Measurements from ENCODE around the gene KRTAP10-2. TPM values are rescaled to one million over a fixed set of nuclear protein-coding genes. Genes with fewer than 3 reads are reported as not detected.
"Not testable (repeated sequence)": the region's sequence is repeated elsewhere in the genome, so short reads cannot be mapped to it uniquely, and the experiment has no call there.

Gene KRTAP10-2
- total RNA-seq, 8 experiments from 2014 or later: 0.17 to 1.1 (median 0.47) TPM; not detected in 4

GRCh38 chr21:44568261-44568660, 17.0 kb upstream of the KRTAP10-2 start:
- no peaks in the 10 kb centered on the region for H3K4me1 ChIP-seq (replicated peaks in 1 of 2)
- in situ Hi-C loops (cut with MboI; ENCODE audit: low pct_unique_long_range_greater_than_20kb in 2 of 9, low sequenced_read_pairs in 9 of 9, unreplicated experiment in 9 of 9): no loop called here
- no peak overlapping the region for H3K4me3 ChIP-seq
- no peak for ATAC-seq (replicated peaks in 6 of 8)
- H3K27ac ChIP-seq: no peak overlapping the region
- WGBS, 10 experiments: 13 to 93% (median 72%) methylated on average over 2 to 6 of the region's 12 CpGs; no CpG with 5 or more reads in 5 of the 10 experiments

GRCh38 chr21:44567481-44568171, 16.3 kb upstream of the KRTAP10-2 start:
- Histone ChIP-seq H3K27ac (no peak overlapping the region), H3K4me3 (no peak overlapping the region), H3K4me1 (replicated peaks in 1 of 2) (no peaks in the 10 kb centered on the region)
- 71 to 92% (median 85%) methylated on average over 4 to 16 of the region's 18 CpGs; no CpG with 5 or more reads in 4 of the 10 experiments for WGBS, 10 experiments
- no peak for ATAC-seq (replicated peaks in 6 of 8)
- in situ Hi-C loops (cut with MboI; ENCODE audit: low pct_unique_long_range_greater_than_20kb in 2 of 9, low sequenced_read_pairs in 9 of 9, unreplicated experiment in 9 of 9): no loop called here

GRCh38 chr21:44566403-44566802, 15.1 kb upstream of the KRTAP10-2 start:
- ATAC-seq (replicated peaks in 6 of 8): no peak
- H3K4me3 ChIP-seq: no peak overlapping the region
- no peaks in the 10 kb centered on the region for H3K4me1 ChIP-seq (replicated peaks in 1 of 2)
- in situ Hi-C loops (cut with MboI; ENCODE audit: low pct_unique_long_range_greater_than_20kb in 2 of 9, low sequenced_read_pairs in 9 of 9, unreplicated experiment in 9 of 9): no loop called here
- no peak overlapping the region for H3K27ac ChIP-seq
- WGBS, 10 experiments: 9 to 100% (median 47%) methylated on average over 1 of the region's 1 CpG; no CpG with 5 or more reads in 2 of the 10 experiments

DNA sequence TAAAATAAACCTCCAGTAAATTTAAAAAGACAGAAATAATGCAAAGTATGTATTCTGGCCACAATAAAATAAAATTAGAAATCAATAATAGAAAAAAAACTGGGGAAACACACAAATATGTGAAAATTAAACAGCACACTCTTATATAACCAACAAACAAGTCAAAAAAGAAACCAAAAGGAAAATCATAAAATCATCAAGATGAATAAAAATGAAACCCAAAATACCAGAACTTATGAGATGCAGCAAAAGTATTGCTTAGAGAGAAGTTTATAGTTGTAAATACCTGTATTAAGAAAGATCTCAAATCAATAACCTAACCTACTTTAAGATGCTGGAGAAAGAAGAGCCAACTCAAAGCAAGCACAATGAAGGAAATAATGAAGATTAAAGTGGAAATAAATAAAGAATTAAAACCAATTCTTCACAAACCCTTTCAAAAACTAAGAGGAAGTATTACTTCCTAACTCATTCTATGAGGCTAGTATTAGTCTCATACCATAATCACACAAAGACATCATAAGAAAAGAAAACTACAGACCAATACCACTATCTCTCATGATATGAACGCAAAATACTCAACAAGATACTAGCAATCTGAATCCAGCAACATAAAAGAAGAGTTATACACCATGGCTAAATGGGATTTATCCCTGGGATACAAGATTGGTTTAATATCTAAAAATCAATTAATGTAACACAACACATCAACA, 13.7 kb upstream of the KRTAP10-2 start:
- 0 to 100% (median 11%) methylated on average over 1 of the region's 1 CpG; no CpG with 5 or more reads in 1 of the 10 experiments for WGBS, 10 experiments
- H3K4me3 ChIP-seq: no peak overlapping the region
- H3K4me1 ChIP-seq (replicated peaks in 1 of 2): no peaks in the 10 kb centered on the region
- ATAC-seq (replicated peaks in 6 of 8): no peak
- no peak overlapping the region for H3K27ac ChIP-seq
- in situ Hi-C loops (cut with MboI; ENCODE audit: low pct_unique_long_range_greater_than_20kb in 2 of 9, low sequenced_read_pairs in 9 of 9, unreplicated experiment in 9 of 9): no loop called here

GRCh38 chr21:44564099-44564498, 12.8 kb upstream of the KRTAP10-2 start:
- no peak overlapping the region for H3K4me3 ChIP-seq
- ATAC-seq (replicated peaks in 6 of 8): no peak
- H3K4me1 ChIP-seq (replicated peaks in 1 of 2): no peaks in the 10 kb centered on the region
- 9 to 100% (median 90%) methylated on average over 1 of the region's 1 CpG; no CpG with 5 or more reads in 1 of the 10 experiments for WGBS, 10 experiments
- in situ Hi-C loops (cut with MboI; ENCODE audit: low pct_unique_long_range_greater_than_20kb in 2 of 9, low sequenced_read_pairs in 9 of 9, unreplicated experiment in 9 of 9): no loop called here
- no peak overlapping the region for H3K27ac ChIP-seq

- Histone ChIP-seq H3K4me3 (no peak within 1 kb of the TSS), H3K4me1 (replicated peaks in 1 of 2) (peaks cover 5 to 10% of the 10 kb centered on the region in 2 donors), H3K27ac (no peak within 1 kb of the TSS)
- ATAC-seq (replicated peaks in 6 of 8): no peak
- in situ Hi-C loops (cut with MboI; ENCODE audit: low pct_unique_long_range_greater_than_20kb in 2 of 9, low sequenced_read_pairs in 9 of 9, unreplicated experiment in 9 of 9): no loop called here
- 0 to 100% methylated on average over 1 of the region's 5 CpGs; no CpG with 5 or more reads in 8 of the 10 experiments for WGBS, 10 experiments
Measured at GRCh38 chr21:44558695-44559094, 7.4 kb upstream of the KRTAP10-2 start, which contains the start of gene KRTAP10-3. KRTAP10-3 (minus strand) TSS chr21:44558795; CDS start chr21:44558715, 80 bp downstream.

DNA sequence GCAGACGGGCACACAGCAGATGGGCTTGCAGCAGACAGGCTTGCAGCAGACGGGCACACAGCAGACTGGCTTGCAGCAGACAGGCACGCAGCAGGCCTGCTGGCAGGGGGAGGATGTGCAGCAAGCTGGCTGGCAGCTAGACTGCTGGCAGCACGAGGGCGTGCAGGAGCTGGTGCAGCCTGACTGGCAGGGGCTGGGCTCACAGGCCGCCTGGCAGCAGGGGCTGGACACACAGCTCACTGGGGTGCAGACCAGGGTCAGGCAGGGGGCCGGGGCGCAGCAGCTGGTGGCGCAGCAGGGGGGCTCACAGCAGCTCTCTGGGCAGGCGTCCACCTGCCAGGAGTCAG, 7.0 kb upstream of the KRTAP10-2 start:
- in situ Hi-C loops (cut with MboI; ENCODE audit: low pct_unique_long_range_greater_than_20kb in 2 of 9, low sequenced_read_pairs in 9 of 9, unreplicated experiment in 9 of 9); ATAC-seq (replicated peaks in 6 of 8): not testable (repeated sequence)
- WGBS, 10 experiments: no CpG with 5 or more reads among the region's 10 CpGs

GRCh38 chr21:44557491-44558328, 6.4 kb upstream of the KRTAP10-2 start:
- 0 to 89% (median 83%) methylated on average over 1 to 7 of the region's 30 CpGs; no CpG with 5 or more reads in 7 of the 10 experiments for WGBS, 10 experiments
- in situ Hi-C loops (cut with MboI; ENCODE audit: low pct_unique_long_range_greater_than_20kb in 2 of 9, low sequenced_read_pairs in 9 of 9, unreplicated experiment in 9 of 9): no loop called here
- no peak overlapping the region for H3K27ac ChIP-seq
- ATAC-seq (replicated peaks in 6 of 8): peak in 6 of 8 experiments; percentile 18 to 94 (median 46)
- H3K4me1 ChIP-seq (replicated peaks in 1 of 2): peaks cover 6 to 10% of the 10 kb centered on the region in 2 donors
- no peak overlapping the region for H3K4me3 ChIP-seq

More for the DNA sequence above, 7.0 kb upstream of the KRTAP10-2 start:
- H3K4me1 ChIP-seq (replicated peaks in 1 of 2); H3K4me3 ChIP-seq; H3K27ac ChIP-seq: not testable (repeated sequence)

GRCh38 chr21:44556879-44557278, 5.6 kb upstream of the KRTAP10-2 start:
- 17 to 100% (median 54%) methylated on average over 1 to 8 of the region's 9 CpGs; no CpG with 5 or more reads in 2 of the 10 experiments for WGBS, 10 experiments
- Histone ChIP-seq H3K4me1 (replicated peaks in 1 of 2) (peaks cover 10 to 13% of the 10 kb centered on the region in 2 donors), H3K27ac (no peak overlapping the region), H3K4me3 (no peak overlapping the region)
- in situ Hi-C loops (cut with MboI; ENCODE audit: low pct_unique_long_range_greater_than_20kb in 2 of 9, low sequenced_read_pairs in 9 of 9, unreplicated experiment in 9 of 9): no loop called here
- no peak for ATAC-seq (replicated peaks in 6 of 8)

DNA sequence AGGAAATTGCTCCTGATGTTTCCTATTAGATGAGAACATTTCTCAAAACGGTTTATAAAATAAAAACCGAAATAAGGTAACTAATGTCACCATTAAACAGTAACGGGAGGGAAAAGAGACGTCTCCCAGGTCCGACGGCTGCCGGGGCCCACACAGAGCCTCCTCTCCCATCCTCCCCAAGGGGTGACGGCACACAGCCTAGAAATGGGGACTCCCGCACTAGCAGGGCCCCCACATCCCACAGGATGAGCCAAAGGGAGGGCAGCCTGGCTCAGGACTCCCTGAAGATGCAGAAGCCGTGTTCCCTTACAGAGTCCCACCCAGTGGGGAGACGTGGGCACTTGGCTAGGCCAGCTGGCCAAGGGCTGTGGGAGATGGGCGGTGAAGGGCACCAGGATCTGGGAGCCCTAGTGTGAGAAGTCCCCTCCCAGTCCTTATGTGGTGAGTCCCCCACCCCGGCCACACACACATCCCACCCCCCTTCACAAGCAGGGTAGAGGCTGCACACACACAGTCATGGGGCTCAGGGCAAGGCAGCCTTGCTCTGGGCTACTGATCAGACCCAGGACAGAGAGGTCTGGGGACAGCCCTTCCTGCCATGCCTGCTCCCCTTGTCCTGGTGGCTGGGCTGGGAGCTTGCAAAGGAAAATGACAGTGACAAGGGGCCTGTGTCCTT, 4.0 kb upstream of the KRTAP10-2 start:
- ATAC-seq (replicated peaks in 6 of 8): no peak
- WGBS, 10 experiments: 0 to 100% (median 61%) methylated on average over 1 to 8 of the region's 13 CpGs; no CpG with 5 or more reads in 1 of the 10 experiments
- in situ Hi-C loops (cut with MboI; ENCODE audit: low pct_unique_long_range_greater_than_20kb in 2 of 9, low sequenced_read_pairs in 9 of 9, unreplicated experiment in 9 of 9): no loop called here
- Histone ChIP-seq H3K4me1 (replicated peaks in 1 of 2) (peaks cover 10 to 23% of the 10 kb centered on the region in 2 donors), H3K4me3 (no peak overlapping the region), H3K27ac (no peak overlapping the region)

DNA sequence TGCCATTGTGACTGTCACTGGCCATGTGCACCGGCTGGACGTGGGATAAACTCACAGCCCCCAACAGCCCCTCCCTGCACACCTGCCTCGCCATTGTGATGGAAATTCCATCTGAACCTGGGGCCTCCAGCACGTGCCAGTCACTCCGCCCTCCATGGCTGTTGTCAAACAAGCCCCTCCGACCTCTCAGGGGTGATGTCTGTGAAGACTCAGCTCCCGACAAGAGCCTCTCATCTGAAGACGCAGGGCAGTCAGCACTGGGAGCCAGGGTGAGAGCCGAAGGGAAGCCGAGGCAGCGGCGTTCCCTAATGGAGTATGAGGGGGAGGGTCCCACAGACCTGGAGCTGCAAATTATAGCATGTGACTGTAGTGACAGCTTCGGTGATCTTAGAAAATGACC, 1.4 kb upstream of the KRTAP10-2 start:
- no peak overlapping the region for H3K27ac ChIP-seq
- 58 to 82% (median 71%) methylated on average over 1 to 10 of the region's 13 CpGs; no CpG with 5 or more reads in 6 of the 10 experiments for WGBS, 10 experiments
- in situ Hi-C loops (cut with MboI; ENCODE audit: low pct_unique_long_range_greater_than_20kb in 2 of 9, low sequenced_read_pairs in 9 of 9, unreplicated experiment in 9 of 9): no loop called here
- peaks cover 20 to 46% of the 10 kb centered on the region in 2 donors for H3K4me1 ChIP-seq (replicated peaks in 1 of 2)
- no peak overlapping the region for H3K4me3 ChIP-seq
- ATAC-seq (replicated peaks in 6 of 8): no peak

DNA sequence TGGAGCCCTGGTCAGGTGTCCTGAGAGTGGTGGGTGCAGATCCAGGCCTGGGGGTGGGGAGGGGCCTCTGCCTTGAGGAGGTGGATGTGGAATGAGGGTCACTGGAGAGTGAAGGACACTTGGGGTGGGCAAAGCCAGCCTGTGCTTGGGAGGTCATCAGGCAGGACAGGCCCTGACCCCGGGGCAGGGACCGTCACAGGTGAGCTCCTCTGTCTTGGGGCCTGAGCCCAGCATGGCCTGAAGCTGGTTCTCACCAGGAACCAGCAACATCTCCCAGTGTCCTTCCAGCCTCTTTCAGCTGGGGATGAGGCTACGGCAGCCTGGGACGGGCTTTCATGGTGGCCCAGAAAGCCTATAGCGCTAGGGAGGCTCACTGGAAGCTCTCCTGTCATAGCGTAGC, 831 bp upstream of the KRTAP10-2 start:
- in situ Hi-C loops (cut with MboI; ENCODE audit: low pct_unique_long_range_greater_than_20kb in 2 of 9, low sequenced_read_pairs in 9 of 9, unreplicated experiment in 9 of 9): no loop called here
- Histone ChIP-seq H3K4me3 (no peak overlapping the region), H3K4me1 (replicated peaks in 1 of 2) (peaks cover 15 to 45% of the 10 kb centered on the region in 2 donors), H3K27ac (no peak overlapping the region)
- WGBS, 10 experiments: no CpG with 5 or more reads among the region's 6 CpGs
- no peak for ATAC-seq (replicated peaks in 6 of 8)

Data from motor neuron (in vitro differentiated cells).